GM12878 (cell line): ENCODE measurements around the gene TMEM45B. TPM values are rescaled to one million over a fixed set of nuclear protein-coding genes. Genes with fewer than 3 reads are reported as not detected.

Experiments used
- ATAC-seq: fragments of 200-7000 bp; cut with Tn5 transposase; 3 replicates; pipeline ENCODE4 v1.9.1; 2020; ENCODE audit warnings: mild to moderate bottlenecking, moderate library complexity
- BruUV-seq: library from RNA; stranded (reverse); fragments of 400-500 nt; replicated peaks from 2 replicates; lab custom pipeline; 2021; lab: Mats Ljungman, UMichigan
- CTCF ChIA-PET: fragments of 300-600 bp; sonication (Branson Sonifier 250); formaldehyde crosslinking; extraction: SDS; loops from one replicate; lab custom pipeline; 2021; ENCODE audit warnings: inconsistent platforms; lab: Yijun Ruan, JAX
- POLR2A ChIA-PET: fragments of 350-600 bp; formaldehyde crosslinking; extraction: SDS; loops from one replicate; lab custom pipeline; 2021; ENCODE audit warnings: inconsistent platforms; lab: Charles Lee
- RAD21 ChIA-PET: fragments of 300-600 bp; sonication (Branson Sonifier 250); formaldehyde crosslinking; loops from one replicate; lab custom pipeline; 2023; ENCODE audit warnings: antibody characterized with exemption; ENCODE audit not compliant: unreplicated experiment; lab: Charles Lee
- SMC1A ChIA-PET: fragments of 300-600 bp; sonication (Branson Sonifier 250); formaldehyde crosslinking; loops from one replicate; lab custom pipeline; 2023; ENCODE audit not compliant: unreplicated experiment, uncharacterized antibody; lab: Charles Lee
- DNase-seq: peaks from one replicate; pipeline ENCODE4 v3.0.0-alpha.2; 2011; ENCODE audit warnings: low read depth, low spot score
- FAIRE-seq: peaks from 3 replicates; lab custom pipeline; 2011; peaks lifted over from hg19 to GRCh38; lab: Jason Lieb, UNC
- H2AFZ ChIP-seq: 2 replicates; pipeline ENCODE4 v1.6.0; 2011; ENCODE audit warnings: low read depth, low read length, control low read depth; ENCODE audit not compliant: control insufficient read depth
- H3K27ac ChIP-seq: 2 replicates; pipeline ENCODE4 v1.5.1; 2011; ENCODE audit warnings: control low read depth; ENCODE audit not compliant: control insufficient read depth, insufficient read depth
- H3K27me3 ChIP-seq, 2 experiments: replicated peaks in 1 of 2; 2 replicates each; pipeline versions ENCODE4 v1.6.0 to v1.6.1; 2011; ENCODE audit warnings: low read length in 1 of 2; ENCODE audit not compliant: control insufficient read depth in 2 of 2, insufficient read depth in 2 of 2
- H3K36me3 ChIP-seq, 2 experiments: 2 replicates each; pipeline ENCODE4 v1.5.1; 2011; ENCODE audit warnings: low read length in 1 of 2; ENCODE audit not compliant: control insufficient read depth in 2 of 2, insufficient read depth in 2 of 2
- H3K4me1 ChIP-seq: 2 replicates; pipeline ENCODE4 v1.6.1; 2011; ENCODE audit warnings: mild to moderate bottlenecking, low read length, moderate library complexity, mixed read lengths; ENCODE audit not compliant: control insufficient read depth, insufficient read depth
- H3K4me2 ChIP-seq: 2 replicates; pipeline ENCODE4 v1.6.0; 2011; ENCODE audit warnings: control low read depth; ENCODE audit not compliant: control insufficient read depth, insufficient read depth
- H3K4me3 ChIP-seq: fragments of 200-600 bp; sonication (generic); 2 replicates; pipeline ENCODE4 v1.5.1; 2016
- H3K79me2 ChIP-seq: 2 replicates; pipeline ENCODE4 v1.6.0; 2011; ENCODE audit warnings: low read length; ENCODE audit not compliant: control insufficient read depth, insufficient read depth
- H3K9ac ChIP-seq: 2 replicates; pipeline ENCODE4 v1.8.0; 2011; ENCODE audit warnings: low read length, control low read depth, mixed read lengths; ENCODE audit not compliant: control insufficient read depth, insufficient read depth
- H3K9me3 ChIP-seq: replicated peaks from 3 replicates; pipeline ENCODE4 v1.5.1; 2011; ENCODE audit warnings: mild to moderate bottlenecking, low read length; ENCODE audit not compliant: control insufficient read depth, insufficient read depth
- H4K20me1 ChIP-seq: 2 replicates; pipeline ENCODE4 v1.6.0; 2011; ENCODE audit not compliant: control insufficient read depth, insufficient read depth
- CHD4 ChIP-seq: fragments of 200-600 bp; sonication (generic); IDR thresholded peaks from 2 replicates; pipeline ENCODE4 v1.6.1; 2016; ENCODE audit warnings: mild to moderate bottlenecking
- FOXK2 ChIP-seq: fragments of 450-650 bp; IDR thresholded peaks from 2 replicates; pipeline ENCODE4 v1.6.1; 2017; ENCODE audit warnings: mild to moderate bottlenecking, moderate library complexity
- MTA3 ChIP-seq: IDR thresholded peaks from 2 replicates; pipeline ENCODE4 v1.6.1; 2012; ENCODE audit warnings: low read length, inconsistent platforms, borderline replicate concordance
- NFYA ChIP-seq: IDR thresholded peaks from 2 replicates; pipeline ENCODE4 v1.6.1; 2011; ENCODE audit warnings: low read depth, mild to moderate bottlenecking, low read length, improper control_type of control experiment, borderline replicate concordance
- NR2F1 ChIP-seq: fragments of 450-650 bp; conservative IDR thresholded peaks from 2 replicates; pipeline ENCODE4 v1.6.1; 2017; ENCODE audit warnings: mild to moderate bottlenecking
- RAD51 ChIP-seq: fragments of 450-650 bp; IDR thresholded peaks from 2 replicates; pipeline ENCODE4 v1.6.1; 2016; ENCODE audit warnings: moderate library complexity, mild to moderate bottlenecking, inconsistent platforms
- RUNX3 ChIP-seq: IDR thresholded peaks from 2 replicates; pipeline ENCODE4 v1.6.1; 2012; ENCODE audit warnings: low read length, inconsistent platforms
- WGBS: methylation state at CpG from one replicate; pipeline ENCODE4 v1.1.6; 2016; ENCODE audit warnings: low lambda C conversion rate; ENCODE audit not compliant: insufficient replicate concordance, insufficient coverage; ENCODE audit errors: missing lambda C conversion rate; 5-methylcytosine and 5-hydroxymethylcytosine counted together
- in situ Hi-C: fragments of 300-500 bp; cut with MboI; formaldehyde crosslinking; loops from 9 replicates; pipeline ENCODE4 v1.14.3; 2018; ENCODE audit warnings: mixed read lengths
- intact Hi-C: fragments of 100-400 bp; cut with micrococcal nuclease; formaldehyde crosslinking; loops from one replicate; pipeline ENCODE4 v1.14.2; 2022; ENCODE audit not compliant: unreplicated experiment
- polyA plus RNA-seq, 11 experiments: library from polyadenylated mRNA; depleted of rRNA in 4 of 11; unstranded in 6 of 11; stranded (reverse) in 5 of 11; fragments of >200 nt; fragmentation: Nextera tagmentation in 4 of 11; fragmentation: Illumina TruSeq in 1 of 11; extraction: Ambion mirVana in 4 of 11; extraction: Trizol in 1 of 11; gene quantifications; 1 replicate in 1 of 11; 2 replicates in 10 of 11; pipeline versions ENCODE4 v1.2.1 to v1.2.3, GENCODE V29; 2011 to 2016; ENCODE audit warnings: inconsistent platforms in 2 of 11, missing spikeins in 2 of 11, low read depth in 1 of 11
- total RNA-seq, 4 experiments: library from RNA; depleted of rRNA in 3 of 4; stranded (reverse); fragments of >200 nt in 3 of 4; fragmentation: Illumina TruSeq in 1 of 4; extraction: Trizol in 1 of 4; gene quantifications; 2 replicates each; pipeline versions ENCODE4 v1.2.1 to v1.2.3, GENCODE V29; 2013 to 2021
- TF ChIP-seq, protein P1 (sequence below): fragments of 450-650 bp; formaldehyde crosslinking; IDR thresholded peaks from 2 replicates; pipeline ENCODE4 v1.5.0; 2022; ENCODE audit warnings: mild to moderate bottlenecking, missing genetic modification characterization

TMEM45B gene
- total and polyA plus RNA-seq, 10 of the 15 experiments (the other 5 are each of a cell fraction or from before 2014, with no cell fraction given), result 0.05 to 0.13 TPM; not detected in 8

DNA sequence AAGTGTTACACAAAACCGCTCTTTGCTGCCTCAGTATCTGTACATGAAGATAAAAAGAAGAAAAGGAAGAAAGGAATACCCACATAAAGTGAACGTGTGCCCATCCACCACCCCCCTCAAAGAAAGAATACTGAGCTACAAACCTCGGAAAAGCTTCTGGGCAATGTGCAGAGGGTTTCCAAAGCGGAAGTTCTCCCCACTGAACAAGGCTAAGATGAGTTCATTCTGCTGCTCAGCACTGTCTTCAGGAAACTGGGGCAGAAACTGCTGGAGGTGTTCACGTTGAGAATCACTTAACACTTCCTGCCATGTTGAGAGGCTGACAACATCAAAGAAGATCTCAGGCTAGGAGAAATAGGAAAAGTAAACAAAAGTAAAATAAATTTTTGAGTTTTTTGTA lies 72.8 kb downstream of the TMEM45B start:
- DNase-seq, result no peak
- FAIRE-seq, result no peak
- Histone ChIP-seq H3K36me3 (peaks cover 14 to 44% of the 10 kb centered on the region in 2 experiments), H3K4me2 (no peak overlapping the region), H3K9me3 (no peaks in the 10 kb centered on the region; the same call in 2 of the 3 replicates), H3K4me1 (no peaks in the 10 kb centered on the region), H4K20me1 (no peaks in the 10 kb centered on the region), H3K27me3 (no peaks in the 10 kb centered on the region), H3K4me3 (no peak overlapping the region), H3K27ac (no peak overlapping the region), H3K9ac (no peak overlapping the region), H2AFZ (no peak overlapping the region), H3K79me2 (no peaks in the 10 kb centered on the region; the same call in 1 of the 2 replicates)
- RAD21 ChIA-PET, result interaction anchor here (1.0 kb wide), 1 partner anchor 244 kb away, joined by 3 read pairs; no protein-coding TSS in a partner anchor
- POLR2A ChIA-PET, result no interaction called here
- WGBS, result 81% methylated on average over 5 of the region's 5 CpGs
- SMC1A ChIA-PET, result no interaction called here
- intact Hi-C loops (no loop called here), in situ Hi-C loops (no loop called here)
- no TSS peak for BruUV-seq
- no peak for TF ChIP-seq NFYA
- ATAC-seq, result no peak
- CTCF ChIA-PET, result interaction anchor here (1.6 kb wide), 1 partner anchor 244 kb away, joined by 4 read pairs; no protein-coding TSS in a partner anchor

- in situ Hi-C loops, result no loop called here
- ChIA-PET POLR2A (interaction anchor here (0.6 kb wide), 2 partner anchors 13 to 252 kb away, joined by 3 to 4 read pairs; no protein-coding TSS in a partner anchor), SMC1A (interaction anchor here (1.0 to 1.4 kb wide), 4 partner anchors 16 to 237 kb away, joined by 3 read pairs; no protein-coding TSS in a partner anchor), CTCF (interaction anchor here (0.8 to 3.0 kb wide), 3 partner anchors 176 to 237 kb away, joined by 3 to 11 read pairs (median 4); no protein-coding TSS in a partner anchor), RAD21 (interaction anchor here (0.7 to 1.2 kb wide), 3 partner anchors 110 to 257 kb away, joined by 3 to 4 read pairs (median 4); no protein-coding TSS in a partner anchor)
- peak overlapping the region; percentile 89 for H3K4me3 ChIP-seq
- H3K79me2 ChIP-seq, result peaks cover 17% of the 10 kb centered on the region
- H3K36me3 ChIP-seq, result peaks cover 0 to 17% of the 10 kb centered on the region in 2 experiments; a peak in 2 of 4 replicates
- H2AFZ ChIP-seq, result peak overlapping the region; percentile 99
- no peak for TF ChIP-seq NR2F1
- no peak for TF ChIP-seq FOXK2
- TF ChIP-seq RUNX3, result no peak
- TF ChIP-seq CHD4, result no peak
- TF ChIP-seq RAD51, result peak; percentile 52; the same call in 1 of the 2 replicates
- TF ChIP-seq, protein P1, sequence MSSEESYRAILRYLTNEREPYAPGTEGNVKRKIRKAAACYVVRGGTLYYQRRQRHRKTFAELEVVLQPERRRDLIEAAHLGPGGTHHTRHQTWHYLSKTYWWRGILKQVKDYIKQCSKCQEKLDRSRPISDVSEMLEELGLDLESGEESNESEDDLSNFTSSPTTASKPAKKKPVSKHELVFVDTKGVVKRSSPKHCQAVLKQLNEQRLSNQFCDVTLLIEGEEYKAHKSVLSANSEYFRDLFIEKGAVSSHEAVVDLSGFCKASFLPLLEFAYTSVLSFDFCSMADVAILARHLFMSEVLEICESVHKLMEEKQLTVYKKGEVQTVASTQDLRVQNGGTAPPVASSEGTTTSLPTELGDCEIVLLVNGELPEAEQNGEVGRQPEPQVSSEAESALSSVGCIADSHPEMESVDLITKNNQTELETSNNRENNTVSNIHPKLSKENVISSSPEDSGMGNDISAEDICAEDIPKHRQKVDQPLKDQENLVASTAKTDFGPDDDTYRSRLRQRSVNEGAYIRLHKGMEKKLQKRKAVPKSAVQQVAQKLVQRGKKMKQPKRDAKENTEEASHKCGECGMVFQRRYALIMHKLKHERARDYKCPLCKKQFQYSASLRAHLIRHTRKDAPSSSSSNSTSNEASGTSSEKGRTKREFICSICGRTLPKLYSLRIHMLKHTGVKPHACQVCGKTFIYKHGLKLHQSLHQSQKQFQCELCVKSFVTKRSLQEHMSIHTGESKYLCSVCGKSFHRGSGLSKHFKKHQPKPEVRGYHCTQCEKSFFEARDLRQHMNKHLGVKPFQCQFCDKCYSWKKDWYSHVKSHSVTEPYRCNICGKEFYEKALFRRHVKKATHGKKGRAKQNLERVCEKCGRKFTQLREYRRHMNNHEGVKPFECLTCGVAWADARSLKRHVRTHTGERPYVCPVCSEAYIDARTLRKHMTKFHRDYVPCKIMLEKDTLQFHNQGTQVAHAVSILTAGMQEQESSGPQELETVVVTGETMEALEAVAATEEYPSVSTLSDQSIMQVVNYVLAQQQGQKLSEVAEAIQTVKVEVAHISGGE (CRISPR knock-in tag), result no peak
- TF ChIP-seq MTA3, result no peak
- 21% methylated on average over 13 of the region's 13 CpGs for WGBS
- FAIRE-seq (no peak), DNase-seq (no peak), ATAC-seq (peak; percentile 41)
- H4K20me1 ChIP-seq, result no peaks in the 10 kb centered on the region
- peak overlapping the region; percentile 65; the same call in 1 of the 2 replicates for H3K27ac ChIP-seq
- peaks cover 6% of the 10 kb centered on the region for H3K4me1 ChIP-seq
- H3K27me3 ChIP-seq, result no peaks in the 10 kb centered on the region
- H3K9ac ChIP-seq, result peak overlapping the region; percentile 85
- BruUV-seq, result no TSS peak
- H3K4me2 ChIP-seq, result peak overlapping the region; percentile 100
- H3K9me3 ChIP-seq, result no peaks in the 10 kb centered on the region; the same call in 2 of the 3 replicates
- intact Hi-C loops, result no loop called here
These were observed 78.9 kb downstream of the TMEM45B start for GRCh38 chr11:129894278-129895125.
